GM18519 (cell line): ENCODE results near the gene BTBD8.
"Not testable (repeated sequence)": the region's sequence is repeated elsewhere in the genome, so short reads cannot be mapped to it uniquely, and the experiment has no call there.

Source experiments
- ATAC-seq: cut with Tn5 transposase; IDR thresholded peaks from one replicate; pipeline ENCODE4 v1.9.1; 2021; ENCODE audit warnings: mild to moderate bottlenecking, moderate library complexity; ENCODE audit not compliant: unreplicated experiment, low FRiP score

BTBD8 gene

GRCh38 chr1:92080128-92080985 is at the start of gene BTBD8:
Gene BTBD8, plus strand, starts transcription at chr1:92080345. Its CDS starts 227 bp downstream, at chr1:92080572.
- ATAC-seq = peak; percentile 91

- no peak for ATAC-seq
These were observed 49.5 kb upstream of the BTBD8 start for GRCh38 chr1:92030656-92031107.

- ATAC-seq = no peak
These were observed 48.6 kb upstream of the BTBD8 start for GRCh38 chr1:92031281-92032110.

GRCh38 chr1:92037400-92037799 is 42.7 kb upstream of the BTBD8 start:
- no peak for ATAC-seq

GRCh38 chr1:92038695-92039346 is 41.3 kb upstream of the BTBD8 start:
- no peak for ATAC-seq

- no peak for ATAC-seq
These were observed 39.2 kb upstream of the BTBD8 start for GRCh38 chr1:92040971-92041370.

- no peak for ATAC-seq
These were observed 36.5 kb upstream of the BTBD8 start for GRCh38 chr1:92043621-92044020.

- ATAC-seq = no peak
These were observed 34.2 kb upstream of the BTBD8 start for GRCh38 chr1:92045766-92046495.

- ATAC-seq = no peak
These were observed 28.2 kb upstream of the BTBD8 start for GRCh38 chr1:92051948-92052347.

GRCh38 chr1:92065042-92065441 is 15.1 kb upstream of the BTBD8 start:
- ATAC-seq = no peak

- no peak for ATAC-seq
These were observed 13.8 kb upstream of the BTBD8 start for GRCh38 chr1:92066321-92066720.

GRCh38 chr1:92070892-92071291 is 9.3 kb upstream of the BTBD8 start:
- ATAC-seq = no peak

- ATAC-seq = not testable (repeated sequence)
These were observed 5.7 kb upstream of the BTBD8 start for GRCh38 chr1:92074446-92074845.

- no peak for ATAC-seq
These were observed 4.8 kb upstream of the BTBD8 start, which contains the start of gene SETSIP for GRCh38 chr1:92075311-92075710. Gene SETSIP, minus strand, starts transcription at chr1:92075411. Its CDS starts 0 bp downstream, at chr1:92075411.

GRCh38 chr1:92076363-92076762 is 3.8 kb upstream of the BTBD8 start:
- no peak for ATAC-seq

- ATAC-seq = not testable (repeated sequence)
These were observed 2.1 kb upstream of the BTBD8 start for GRCh38 chr1:92078077-92078476.

GRCh38 chr1:92079441-92079840 is 704 bp upstream of the BTBD8 start:
- no peak for ATAC-seq

- no peak for ATAC-seq
These were observed 886 bp downstream of the BTBD8 start for GRCh38 chr1:92081031-92081430.

- ATAC-seq = no peak
These were observed 4.5 kb downstream of the BTBD8 start for GRCh38 chr1:92084651-92085050.

- ATAC-seq = no peak
These were observed 5.6 kb downstream of the BTBD8 start for GRCh38 chr1:92085727-92086126.
